Gastrocnemius medialis (tissue), 4 donors: ENCODE measurements around the gene KCND3. TPM values are rescaled to one million over a fixed set of nuclear protein-coding genes. Genes with fewer than 3 reads are reported as not detected.

ENCODE experiments used
- ATAC-seq, 2 donors: fragments of 150-250 bp; one replicate each; pipeline ENCODE4 v1.9.1; 2016
- DNase-seq, 2 donors: peaks; one replicate each; pipeline ENCODE4 v3.0.0-alpha.2; 2019
- H3K27ac ChIP-seq, 4 donors: fragments of 200-600 bp; sonication (generic); 1 replicate in 1 of 4; 2 replicates in 3 of 4; pipeline ENCODE4 v1.5.1; 2016 to 2018; ENCODE audit warnings: mild to moderate bottlenecking in 2 of 4, moderate library complexity in 1 of 4
- H3K27me3 ChIP-seq, 3 donors: fragments of 200-600 bp; sonication (generic) in 2 of 3; 1 replicate in 1 of 3; 2 replicates in 2 of 3; pipeline versions ENCODE4 v1.5.1 to v1.6.0; 2016 to 2019; ENCODE audit warnings: mild to moderate bottlenecking in 1 of 3, moderate library complexity in 1 of 3
- H3K36me3 ChIP-seq, 2 donors: fragments of 200-600 bp; sonication (generic) in 1 of 2; one replicate each; pipeline ENCODE4 v1.5.1; 2017 to 2018
- H3K4me1 ChIP-seq, 2 donors: fragments of 200-600 bp; sonication (generic) in 1 of 2; one replicate each; pipeline ENCODE4 v1.5.1; 2016 to 2017; ENCODE audit warnings: mild to moderate bottlenecking in 2 of 2
- H3K4me3 ChIP-seq, 4 donors: fragments of 200-600 bp; sonication (generic) in 3 of 4; 1 replicate in 1 of 4; 2 replicates in 3 of 4; pipeline ENCODE4 v1.5.1; 2016 to 2019; ENCODE audit warnings: mild to moderate bottlenecking in 2 of 4
- H3K9me3 ChIP-seq, 3 donors: fragments of 200-600 bp; sonication (generic) in 2 of 3; 1 replicate in 1 of 3; 2 replicates in 2 of 3; pipeline ENCODE4 v1.5.1; 2016 to 2019
- POLR2A ChIP-seq, 2 donors: fragments of 450-650 bp; IDR thresholded peaks; one replicate each; pipeline ENCODE4 v1.6.1; 2017; ENCODE audit warnings: antibody characterized with exemption in 2 of 2, mild to moderate bottlenecking in 2 of 2, moderate library complexity in 2 of 2
- in situ Hi-C, 4 donors: fragments of 200-750 bp; cut with MboI; loops; one replicate each; pipeline versions ENCODE4 v1.15.0 to v1.8.0; 2017; ENCODE audit warnings: low sequenced_read_pairs in 4 of 4
- intact Hi-C: fragments of 100-400 bp; cut with DNase I; formaldehyde crosslinking; loops from one replicate; pipeline ENCODE4 v1.15.1; 2023; ENCODE audit warnings: low total_unique reads
- total RNA-seq, 4 donors: library from RNA; depleted of rRNA; stranded (reverse); fragments of >200 nt; gene quantifications; one replicate each; pipeline versions ENCODE4 v1.1.0 to v1.2.3, GENCODE V29; 2016
- TF ChIP-seq, protein P1 (sequence below), 5 experiments: fragments of 450-650 bp in 3 of 5; fragments of 200-600 bp in 2 of 5; sonication (generic) in 2 of 5; IDR thresholded peaks in 4 of 5; conservative IDR thresholded peaks in 1 of 5; 1 replicate in 4 of 5; 2 replicates in 1 of 5; pipeline ENCODE4 v1.5.1; 2016 to 2019; ENCODE audit warnings: antibody characterized with exemption in 5 of 5, mild to moderate bottlenecking in 3 of 5, moderate library complexity in 3 of 5

The KCND3 gene
- total RNA-seq, 4 donors from 2014 or later = 1.2 to 2.6 (median 1.5) TPM

- Histone ChIP-seq H3K27me3 (no peaks in the 10 kb centered on the region), H3K4me3 (no peak overlapping the region), H3K27ac (no peak overlapping the region), H3K36me3 (peaks cover 3 to 75% of the 10 kb centered on the region in 2 donors), H3K4me1 (peaks cover 0 to 7% of the 10 kb centered on the region in 2 donors), H3K9me3 (no peaks in the 10 kb centered on the region)
- TF ChIP-seq, protein P1, sequence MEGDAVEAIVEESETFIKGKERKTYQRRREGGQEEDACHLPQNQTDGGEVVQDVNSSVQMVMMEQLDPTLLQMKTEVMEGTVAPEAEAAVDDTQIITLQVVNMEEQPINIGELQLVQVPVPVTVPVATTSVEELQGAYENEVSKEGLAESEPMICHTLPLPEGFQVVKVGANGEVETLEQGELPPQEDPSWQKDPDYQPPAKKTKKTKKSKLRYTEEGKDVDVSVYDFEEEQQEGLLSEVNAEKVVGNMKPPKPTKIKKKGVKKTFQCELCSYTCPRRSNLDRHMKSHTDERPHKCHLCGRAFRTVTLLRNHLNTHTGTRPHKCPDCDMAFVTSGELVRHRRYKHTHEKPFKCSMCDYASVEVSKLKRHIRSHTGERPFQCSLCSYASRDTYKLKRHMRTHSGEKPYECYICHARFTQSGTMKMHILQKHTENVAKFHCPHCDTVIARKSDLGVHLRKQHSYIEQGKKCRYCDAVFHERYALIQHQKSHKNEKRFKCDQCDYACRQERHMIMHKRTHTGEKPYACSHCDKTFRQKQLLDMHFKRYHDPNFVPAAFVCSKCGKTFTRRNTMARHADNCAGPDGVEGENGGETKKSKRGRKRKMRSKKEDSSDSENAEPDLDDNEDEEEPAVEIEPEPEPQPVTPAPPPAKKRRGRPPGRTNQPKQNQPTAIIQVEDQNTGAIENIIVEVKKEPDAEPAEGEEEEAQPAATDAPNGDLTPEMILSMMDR (IDR thresholded peaks at IDR 0.05 in 4 of 5, conservative IDR thresholded peaks at IDR 0.05 in 1 of 5) = no peak
- no peak for DNase-seq
- intact Hi-C loops = loop anchor here (10.0 kb wide), 1 partner anchor 617 kb away; the partner anchor contains the start of genes CEPT1 and DRAM2
- in situ Hi-C loops = loop anchor here (5.0 to 25.0 kb wide), 5 partner anchors 49 to 624 kb away; partner anchors contain the start of genes CEPT1 (in 2 of the 4), DRAM2 (in 2 of the 4) and CHI3L2 (in 1 of the 4)
- ATAC-seq = no peak
These were observed 227.8 kb downstream of the KCND3 start for GRCh38 chr1:111761717-111762116.

DNA sequence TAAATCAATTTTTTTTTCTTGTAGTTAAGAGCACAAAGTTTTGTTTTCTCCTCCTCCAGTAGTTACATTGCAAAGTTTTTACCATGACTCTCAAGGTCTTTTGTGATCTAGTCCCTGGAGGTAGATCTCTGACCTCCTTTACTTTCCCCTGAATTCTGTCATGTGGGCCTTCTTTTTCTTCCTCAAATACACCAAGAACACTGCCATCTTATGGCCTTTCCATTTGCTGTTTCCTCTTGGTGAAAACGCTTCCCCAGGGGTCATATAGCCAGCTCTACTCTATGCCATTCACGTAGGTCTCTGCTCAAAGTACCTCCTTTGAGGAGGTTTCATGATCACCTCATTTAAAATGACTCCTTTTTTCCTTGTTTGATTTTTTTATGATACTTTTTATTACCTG lies 231.1 kb downstream of the KCND3 start:
- no peak for ATAC-seq
- H3K27ac ChIP-seq = no peak overlapping the region

GRCh38 chr1:111756124-111756513 lies 233.3 kb downstream of the KCND3 start:
- peak overlapping the region; percentile 91 to 96 (median 92) for H3K27ac ChIP-seq
- peaks cover 8 to 18% of the 10 kb centered on the region in 2 donors for H3K4me1 ChIP-seq
- DNase-seq (no peak), ATAC-seq (peak in 1 of 2 donors; percentile 25)
- in situ Hi-C loops (loop anchor here in 3 of 4 donors (5.0 to 25.0 kb wide), 2 partner anchors 39 to 619 kb away; partner anchors contain the start of genes CEPT1 (in 2 of the 3) and DRAM2 (in 2 of the 3)), intact Hi-C loops (loop anchor here (1.0 to 5.0 kb wide), 2 partner anchors 12 to 134 kb away; no protein-coding TSS in a partner anchor)
- peak overlapping the region; percentile 81 to 99 (median 92) for H3K4me3 ChIP-seq
- TF ChIP-seq, protein P1 (IDR thresholded peaks at IDR 0.05 in 4 of 5, conservative IDR thresholded peaks at IDR 0.05 in 1 of 5) = no peak
- TF ChIP-seq POLR2A (IDR thresholded peaks at IDR 0.05) = no peak
- no peaks in the 10 kb centered on the region for H3K27me3 ChIP-seq
- no peaks in the 10 kb centered on the region for H3K9me3 ChIP-seq
- H3K36me3 ChIP-seq = peaks cover 3 to 20% of the 10 kb centered on the region in 2 donors

More for the DNA sequence above, 231.1 kb downstream of the KCND3 start:
- in situ Hi-C loops (loop anchor here in 3 of 4 donors (5.0 to 25.0 kb wide), 2 partner anchors 41 to 621 kb away; partner anchors contain the start of genes CEPT1 (in 2 of the 3) and DRAM2 (in 2 of the 3)), intact Hi-C loops (loop anchor here (5.0 kb wide), 1 partner anchor 136 kb away; no protein-coding TSS in a partner anchor)
- Histone ChIP-seq H3K4me3 (no peak overlapping the region), H3K36me3 (peaks cover 3 to 43% of the 10 kb centered on the region in 2 donors), H3K27me3 (no peaks in the 10 kb centered on the region), H3K4me1 (peaks cover 8 to 18% of the 10 kb centered on the region in 2 donors), H3K9me3 (no peaks in the 10 kb centered on the region)
- no peak for TF ChIP-seq POLR2A (IDR thresholded peaks at IDR 0.05)
- TF ChIP-seq, protein P1 (IDR thresholded peaks at IDR 0.05 in 4 of 5, conservative IDR thresholded peaks at IDR 0.05 in 1 of 5) = no peak
- DNase-seq = no peak

GRCh38 chr1:111755331-111756123 lies 233.9 kb downstream of the KCND3 start, which contains the start of gene DDX20:
DDX20 (plus strand) TSS chr1:111755901; CDS start chr1:111755925, 24 bp downstream.
- Histone ChIP-seq H3K36me3 (peaks cover 0 to 14% of the 10 kb centered on the region in 2 donors), H3K27me3 (no peaks in the 10 kb centered on the region), H3K4me1 (peaks cover 8 to 18% of the 10 kb centered on the region in 2 donors), H3K4me3 (peak within 1 kb of the TSS; percentile 81 to 99 (median 92)), H3K9me3 (no peaks in the 10 kb centered on the region), H3K27ac (peak within 1 kb of the TSS; percentile 91 to 96 (median 92))
- ATAC-seq = peak; percentile 94 to 95
- in situ Hi-C loops (loop anchor here in 3 of 4 donors (5.0 to 25.0 kb wide), 2 partner anchors 38 to 618 kb away; partner anchors contain the start of genes CEPT1 (in 2 of the 3) and DRAM2 (in 2 of the 3)), intact Hi-C loops (loop anchor here (1.0 to 5.0 kb wide), 6 partner anchors 13 to 306 kb away; partner anchors contain the start of genes ATP5PB and WDR77)
- peak; percentile 89 for DNase-seq
- TF ChIP-seq, protein P1 (IDR thresholded peaks at IDR 0.05 in 4 of 5, conservative IDR thresholded peaks at IDR 0.05 in 1 of 5) = peak; percentile 80 to 99 (median 98)
- peak; percentile 39 to 52 for TF ChIP-seq POLR2A (IDR thresholded peaks at IDR 0.05)
